ENCODE measurements around the gene THRB.

THRB gene

DNA sequence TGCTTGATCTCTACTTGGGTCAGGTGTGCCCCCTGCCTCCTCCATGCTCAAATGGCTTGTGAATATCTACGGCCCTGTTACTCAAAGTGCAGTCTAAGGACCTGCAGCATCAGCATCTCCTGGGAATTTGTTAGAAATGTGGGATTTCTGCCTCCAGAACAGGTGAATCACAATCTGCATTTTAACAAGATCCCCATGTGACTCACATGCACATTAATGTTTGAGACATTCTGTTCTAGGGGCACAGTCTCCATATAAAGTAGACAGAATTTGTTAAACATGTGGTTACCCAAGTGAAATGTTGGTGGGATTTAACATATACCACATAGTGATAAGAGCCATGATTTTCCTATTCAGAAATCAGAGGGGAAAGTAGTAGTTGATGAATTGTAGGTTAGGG lies 293.3 kb downstream of the THRB start:
- DNase-seq, result no peak

DNA sequence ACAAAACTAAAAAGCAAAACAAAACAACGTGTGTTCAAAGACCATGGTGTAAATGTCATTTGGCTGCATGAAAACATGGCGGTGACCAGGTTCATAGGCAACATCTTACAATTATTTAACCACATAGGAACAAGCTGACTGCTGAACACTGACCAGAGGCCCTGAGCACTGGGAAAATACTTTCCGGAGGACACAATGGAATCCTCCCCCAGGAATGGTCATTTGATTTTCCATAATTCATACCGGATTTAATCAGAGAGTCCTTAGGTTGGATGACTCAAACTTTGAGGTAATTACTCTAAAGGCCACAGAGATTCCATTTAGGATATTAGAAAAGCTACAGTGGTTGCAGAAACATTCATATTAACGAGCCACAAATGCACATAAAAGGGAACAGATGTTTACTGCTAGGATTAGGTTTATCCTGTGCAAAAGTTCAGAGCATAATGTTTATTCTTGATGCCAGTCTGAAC lies 294.8 kb downstream of the THRB start:
- no peak for DNase-seq

DNA sequence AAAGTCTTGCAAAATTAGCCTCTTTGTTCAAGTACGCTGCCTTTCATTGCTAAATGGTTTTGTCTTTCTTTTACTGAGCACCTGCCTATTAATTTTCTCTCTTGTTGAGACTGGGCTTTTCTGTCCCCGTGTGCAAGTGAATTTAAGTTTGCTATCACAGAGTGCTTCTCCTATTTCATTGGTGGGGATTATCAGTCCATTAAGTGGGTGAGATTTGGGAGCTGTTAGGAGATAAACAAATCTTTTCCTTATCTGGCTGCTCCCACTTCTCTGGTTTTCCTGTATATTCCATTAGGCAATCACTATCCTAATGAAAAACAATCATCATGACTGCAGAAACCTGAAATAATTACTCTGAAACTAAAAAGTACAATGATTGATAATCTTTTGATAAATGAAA lies 295.4 kb downstream of the THRB start:
- DNase-seq, result no peak

DNA sequence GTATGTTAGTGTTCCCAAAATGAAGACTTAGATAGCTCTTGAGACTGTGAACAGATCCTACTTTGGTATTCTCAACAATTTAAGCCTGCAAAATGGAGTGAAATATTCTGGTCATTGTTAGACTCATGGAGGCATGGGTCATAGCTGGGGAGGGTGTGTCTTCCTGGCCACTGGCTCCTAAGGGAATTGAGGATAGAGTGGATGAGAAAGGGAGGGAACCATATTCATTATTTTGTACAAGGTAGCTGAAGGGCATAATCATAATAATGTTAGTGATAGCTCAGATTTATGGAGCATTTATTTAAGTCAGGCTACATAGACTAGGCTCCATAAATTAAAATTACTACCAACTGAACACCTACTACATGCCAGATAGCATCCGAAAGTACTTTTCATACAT lies 295.9 kb downstream of the THRB start:
- DNase-seq, result no peak

DNA sequence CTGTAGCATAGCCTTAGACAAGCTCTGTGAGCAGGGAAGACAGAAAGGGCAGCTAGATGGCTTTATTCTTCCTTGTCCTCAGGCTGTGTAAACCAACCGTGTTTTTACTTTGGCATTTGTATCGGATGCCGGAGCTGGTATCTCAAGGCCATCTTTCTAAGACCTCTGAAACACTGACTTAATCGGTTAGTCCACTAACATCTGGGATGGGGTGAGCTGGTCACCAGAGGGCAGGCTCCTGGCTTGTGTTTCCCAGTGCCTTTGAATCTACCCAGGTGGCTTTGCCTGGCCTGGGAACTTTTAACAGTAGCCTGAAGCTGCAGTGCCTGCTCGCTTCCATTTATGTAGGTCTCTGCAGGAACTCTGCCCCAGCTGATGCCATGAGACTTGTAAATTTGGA lies 296.8 kb downstream of the THRB start:
- no peak for DNase-seq

DNA sequence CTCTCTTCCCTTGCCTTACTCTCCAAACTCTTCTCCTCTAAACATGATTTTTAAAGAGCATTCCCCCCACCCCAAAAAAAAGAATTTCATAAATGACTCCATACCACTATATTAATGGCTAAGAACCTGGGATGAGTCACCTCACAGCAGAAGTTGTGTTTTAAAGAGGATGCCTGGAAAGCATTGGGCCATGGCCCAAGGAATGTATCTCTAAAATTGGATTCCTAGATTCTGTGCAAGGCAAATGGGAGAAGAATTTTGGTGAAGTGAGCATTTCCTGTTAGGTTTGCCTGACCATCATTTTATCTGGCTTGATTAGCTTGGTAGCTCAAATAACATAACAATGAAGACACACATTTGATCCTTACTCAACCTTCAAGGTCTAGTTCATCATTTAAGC lies 298.1 kb downstream of the THRB start:
- DNase-seq, result no peak

DNA sequence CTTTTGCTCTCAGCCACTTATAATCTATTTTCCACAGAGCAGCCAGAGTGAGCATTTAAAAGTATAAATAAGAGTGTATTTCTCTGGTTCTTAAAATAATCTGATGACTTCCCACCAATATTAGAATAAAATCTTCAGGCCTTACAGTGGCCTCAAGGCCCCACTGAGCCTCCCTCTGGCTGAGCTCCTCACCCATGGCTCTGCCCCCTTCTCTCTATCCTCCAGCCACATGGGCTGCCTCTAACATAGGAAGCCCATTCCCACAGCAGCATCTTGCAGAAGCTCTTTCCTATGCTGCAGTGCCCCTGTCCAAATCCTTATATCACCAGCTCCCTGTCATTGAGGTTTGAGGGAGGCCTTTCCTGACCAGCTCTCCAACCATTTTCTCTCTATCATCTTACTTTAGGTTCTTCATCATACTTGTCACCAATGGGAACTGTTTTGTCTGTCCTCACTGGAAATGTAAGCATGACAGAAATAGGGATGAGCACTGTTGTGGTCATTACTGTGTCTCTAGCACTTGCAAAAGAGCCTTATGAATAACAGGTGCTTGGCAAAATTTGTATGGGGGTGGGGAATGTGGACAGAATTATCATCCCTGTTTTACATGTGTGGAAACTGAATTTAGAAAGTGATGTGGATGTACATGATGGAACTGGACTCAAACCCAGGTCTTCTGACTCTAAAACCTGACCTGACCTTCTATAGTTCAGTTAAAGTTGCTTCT lies 299.0 kb downstream of the THRB start:
- no peak for DNase-seq

DNA sequence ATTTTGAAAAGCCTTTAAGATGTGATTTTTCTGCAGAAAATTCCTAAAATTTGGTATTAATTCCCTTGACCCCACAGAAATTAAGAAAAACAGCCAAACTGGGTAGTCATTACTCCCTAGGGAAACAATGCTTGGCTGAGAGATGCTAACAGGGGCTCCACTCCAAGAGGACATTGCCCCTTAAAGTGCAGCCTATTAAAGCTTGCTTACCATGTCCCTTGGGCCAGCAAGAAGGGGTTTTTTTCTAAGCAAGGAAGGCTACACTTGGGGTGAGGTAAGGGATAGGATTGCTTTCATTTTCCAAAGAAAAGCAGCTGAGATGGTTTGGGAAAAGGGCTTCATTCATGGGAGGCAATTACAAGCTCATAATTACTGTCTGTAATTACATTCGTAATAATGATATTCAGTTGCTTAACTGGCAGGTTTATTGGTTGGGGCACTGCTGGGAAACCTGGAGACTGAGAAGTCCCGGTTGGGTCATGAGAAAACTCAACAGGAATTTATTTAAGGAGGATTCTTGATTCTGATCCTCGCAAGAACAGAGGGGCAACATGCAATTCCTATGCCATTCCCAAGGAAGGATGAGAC lies 302.1 kb downstream of the THRB start:
- no peak for DNase-seq

DNA sequence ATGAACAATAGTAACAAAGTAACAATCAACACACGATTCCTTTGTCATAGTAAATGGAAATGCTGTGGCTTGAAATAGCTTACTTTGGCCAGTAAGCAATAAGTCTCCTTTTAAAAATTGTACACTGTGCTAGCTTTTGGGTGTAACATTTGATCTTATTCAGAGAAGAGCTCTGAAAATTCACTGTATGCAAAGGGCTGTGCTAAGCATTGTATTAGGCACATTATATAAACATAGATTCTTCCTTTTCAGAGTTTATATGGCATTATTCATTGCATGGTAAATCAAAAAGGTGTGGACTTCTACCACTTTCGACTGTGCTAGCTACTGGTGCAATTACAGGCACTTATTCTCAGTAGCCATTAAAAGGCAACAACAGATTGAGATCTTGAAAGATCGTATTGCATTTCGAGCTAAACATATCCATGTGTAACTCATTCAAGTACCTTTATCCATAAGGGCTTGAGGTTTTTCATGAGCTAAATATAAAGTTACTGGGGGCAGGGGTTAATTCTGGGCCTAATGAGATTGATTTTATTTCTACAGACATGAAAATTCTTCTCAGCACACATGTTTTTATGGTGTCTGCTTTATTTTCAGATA lies 302.7 kb downstream of the THRB start:
- no peak for DNase-seq

DNA sequence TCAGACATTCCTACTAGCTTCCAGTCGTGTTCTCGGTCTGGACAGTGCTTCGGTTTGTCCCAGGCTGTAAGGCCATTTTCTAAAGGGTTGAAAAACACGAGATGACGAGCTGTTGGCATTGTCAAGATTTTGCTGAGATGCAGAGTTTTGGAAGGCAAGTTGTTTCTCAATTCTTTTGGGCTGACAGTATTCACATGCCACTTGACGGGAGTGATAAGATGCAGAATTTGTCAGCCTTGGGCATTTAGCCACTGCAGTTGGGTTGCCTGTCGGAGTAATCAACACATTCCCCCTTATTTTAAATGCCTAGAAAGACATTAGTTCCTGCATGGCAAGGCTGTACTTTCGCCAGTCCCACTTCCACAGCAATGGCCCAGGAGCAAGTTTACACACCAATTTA lies 304.4 kb downstream of the THRB start:
- DNase-seq, result no peak

DNA sequence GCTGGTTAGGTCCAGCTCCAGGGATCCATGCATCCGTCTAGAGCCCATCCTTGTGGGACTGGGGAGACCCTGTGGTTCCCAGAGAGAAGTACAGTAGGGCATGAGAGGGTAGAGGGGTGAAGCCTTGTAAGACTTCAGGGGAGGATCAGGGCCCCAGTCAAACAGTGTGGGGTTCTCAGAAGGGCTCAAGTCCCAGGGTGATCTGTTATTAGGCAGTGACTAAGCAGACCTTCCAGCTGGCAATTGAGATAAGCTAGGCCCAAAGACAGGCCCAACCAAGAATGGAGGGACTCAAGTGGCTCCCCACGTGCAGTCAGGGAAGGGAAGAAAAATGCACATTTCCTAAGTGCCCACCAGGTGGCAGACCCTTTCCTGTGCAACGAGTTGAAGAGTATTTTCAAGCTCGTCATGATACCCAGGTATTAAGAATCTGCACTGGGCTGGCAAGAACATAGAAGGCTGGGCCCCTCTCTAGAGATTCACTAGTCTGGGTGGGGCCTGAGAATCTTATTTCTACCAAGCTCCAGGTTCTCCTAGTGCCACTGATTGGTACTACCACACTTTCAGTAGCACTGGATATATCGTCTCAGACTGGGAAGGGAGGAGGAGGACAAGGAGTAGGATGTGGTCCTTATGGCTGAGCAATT lies 308.8 kb downstream of the THRB start:
- no peak for DNase-seq

DNA sequence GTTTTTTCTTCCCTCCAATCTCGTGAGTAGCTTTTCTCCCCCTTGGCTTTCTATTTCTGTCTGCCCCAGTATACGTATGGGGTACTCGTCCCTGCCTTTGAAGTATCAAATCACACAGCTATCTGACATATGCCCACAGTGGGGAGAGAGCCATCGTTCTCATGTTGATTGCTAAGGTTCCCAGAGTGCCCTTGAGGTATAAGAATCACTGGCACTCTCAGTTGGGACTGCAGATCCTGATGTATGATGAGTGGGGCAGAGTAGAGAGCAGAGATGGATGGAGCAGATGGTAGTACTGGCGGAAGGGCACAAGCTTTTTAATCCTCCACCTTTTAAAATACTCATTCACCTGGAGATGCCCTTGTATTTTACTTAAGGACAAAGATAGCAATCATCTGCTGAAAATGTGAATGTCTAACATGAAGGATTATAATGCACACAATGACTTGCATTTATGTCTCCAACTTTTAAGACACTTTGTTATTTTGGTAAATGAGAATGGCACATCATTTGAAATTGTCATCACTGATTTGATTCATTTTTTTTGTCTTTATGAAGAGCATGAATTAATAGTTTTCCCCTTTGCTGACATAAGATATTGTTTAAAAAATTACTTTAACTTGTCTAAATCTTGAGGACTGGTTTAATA lies 310.0 kb downstream of the THRB start:
- DNase-seq, result no peak

DNA sequence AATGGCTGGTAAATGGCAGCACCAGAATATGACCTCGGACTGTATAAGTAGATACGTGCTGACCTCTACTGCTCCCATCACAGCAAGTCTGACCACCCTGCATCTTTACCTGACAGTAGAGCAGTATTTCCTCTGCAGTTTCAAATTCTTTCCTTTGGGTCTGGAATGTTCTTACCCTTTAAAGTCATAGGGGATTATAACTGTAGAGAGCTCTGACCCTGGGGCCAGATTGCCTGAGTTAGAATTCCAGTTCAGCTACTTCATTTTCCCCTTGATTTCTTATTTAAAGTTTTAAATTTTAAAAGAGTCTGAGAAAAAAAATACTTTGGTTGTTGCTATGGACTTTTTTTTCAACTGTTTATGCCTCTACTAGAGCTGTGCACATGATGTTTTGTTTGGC lies 311.9 kb downstream of the THRB start:
- DNase-seq, result no peak

DNA sequence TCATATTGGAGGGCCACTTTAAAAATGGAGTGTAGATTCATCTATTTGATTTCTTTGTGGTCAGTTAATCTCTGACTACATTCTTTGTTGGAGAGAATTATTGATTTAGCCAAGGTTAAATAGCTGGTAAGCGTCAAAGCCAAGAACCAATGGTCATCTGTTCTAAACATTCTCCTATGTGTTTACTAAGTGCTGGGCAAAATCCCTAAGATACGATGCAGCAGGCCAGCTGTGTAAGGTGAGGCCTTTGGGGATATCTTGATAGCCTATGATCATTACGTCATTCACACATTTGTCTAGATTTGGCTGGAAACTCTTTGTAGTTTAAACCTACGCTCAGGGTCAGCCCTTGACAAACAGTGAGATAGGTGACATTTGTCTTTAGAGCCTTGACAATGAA lies 313.4 kb downstream of the THRB start:
- DNase-seq, result no peak

DNA sequence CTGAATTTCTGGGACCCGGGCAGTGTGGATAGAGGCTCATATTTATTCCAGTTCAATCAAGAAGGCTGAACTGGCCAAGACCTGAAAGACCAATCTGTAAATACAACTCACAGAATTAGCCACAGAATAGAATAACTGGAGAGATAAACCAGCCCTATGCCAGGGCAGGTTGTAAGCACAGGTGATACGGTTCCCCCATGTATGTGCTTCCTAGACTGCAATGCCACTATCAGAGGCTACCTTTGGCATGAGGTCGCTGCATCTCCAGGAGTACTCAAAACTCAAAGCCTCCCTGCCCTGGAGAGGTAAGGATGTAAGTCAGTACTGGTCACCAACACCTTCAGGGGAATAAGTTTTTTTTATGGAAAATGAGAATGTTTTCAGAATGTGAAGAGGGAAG lies 314.0 kb downstream of the THRB start:
- no peak for DNase-seq

DNA sequence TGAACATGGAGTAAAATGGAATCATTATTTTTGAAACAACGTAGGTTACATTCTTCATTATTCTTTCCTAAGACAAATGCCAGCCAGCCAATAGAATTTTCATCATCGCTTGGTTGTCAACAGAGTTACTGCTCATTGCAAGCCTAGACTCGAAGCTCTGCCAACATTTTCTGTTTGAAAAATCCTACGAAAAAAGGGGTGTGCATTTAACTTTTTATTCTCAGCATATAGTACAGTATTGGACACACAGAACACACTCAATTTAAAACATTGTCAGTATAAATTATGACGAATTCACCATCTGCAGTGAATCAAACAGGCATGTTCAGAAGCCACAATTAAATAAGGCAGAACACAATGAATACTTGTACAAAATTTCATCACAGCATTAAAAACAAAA lies 317.4 kb downstream of the THRB start:
- DNase-seq, result no peak

DNA sequence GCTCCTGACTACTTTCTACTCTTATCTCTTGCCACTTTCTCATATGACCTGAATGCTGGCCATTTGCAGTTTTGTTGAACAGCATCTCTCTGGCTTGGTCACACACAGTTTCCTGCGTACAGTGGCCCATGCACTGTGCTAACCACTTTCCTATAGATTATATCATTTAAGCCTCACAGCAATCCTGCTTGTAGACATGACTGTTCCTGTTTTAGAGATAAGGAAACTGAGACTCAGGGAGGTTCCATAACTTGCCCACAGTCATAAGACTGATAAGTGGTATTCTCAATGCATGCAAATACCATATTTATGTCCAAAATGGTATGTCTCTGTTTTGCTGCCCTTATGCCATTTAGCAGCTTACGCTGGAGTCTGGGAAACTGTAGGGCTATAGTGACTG lies 320.0 kb downstream of the THRB start:
- no peak for DNase-seq

DNA sequence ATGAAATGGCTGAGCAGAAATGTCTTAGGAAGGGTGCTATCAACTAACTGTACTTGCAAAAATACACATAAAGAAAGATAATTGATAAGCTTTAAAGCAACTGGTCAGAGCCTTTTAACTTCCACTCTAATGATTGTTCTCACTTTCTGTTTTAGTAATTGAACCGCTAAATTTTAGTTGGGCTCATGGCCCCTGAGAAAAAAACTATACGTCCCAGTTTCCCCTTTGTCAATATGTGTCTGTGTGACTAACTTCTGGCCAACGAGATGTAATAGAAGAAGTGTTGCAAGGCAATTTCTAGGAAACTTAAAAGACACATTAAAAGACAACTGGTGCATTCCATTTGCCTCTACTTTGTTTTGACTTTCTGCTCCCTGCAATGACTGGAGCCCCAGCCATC lies 325.7 kb downstream of the THRB start:
- DNase-seq, result no peak

DNA sequence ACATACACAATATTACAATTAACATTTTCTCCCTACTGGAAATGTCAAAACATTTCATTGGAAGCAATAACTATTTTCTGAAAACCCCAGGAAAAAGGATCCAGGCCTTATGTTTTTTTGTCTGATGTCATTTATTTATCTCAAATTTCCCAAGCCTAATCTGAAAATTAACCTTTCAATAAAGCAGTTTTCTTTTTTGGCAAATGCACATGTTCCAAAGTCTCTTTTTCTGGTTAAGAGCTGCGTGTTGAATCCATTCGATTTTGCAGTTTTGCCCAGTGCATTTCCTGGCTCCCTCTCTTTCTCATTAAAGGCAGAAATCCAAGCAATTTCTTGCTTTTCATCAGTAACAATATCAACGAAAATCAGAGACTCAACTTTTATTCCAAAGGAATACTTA lies 327.2 kb downstream of the THRB start:
- DNase-seq, result no peak

DNA sequence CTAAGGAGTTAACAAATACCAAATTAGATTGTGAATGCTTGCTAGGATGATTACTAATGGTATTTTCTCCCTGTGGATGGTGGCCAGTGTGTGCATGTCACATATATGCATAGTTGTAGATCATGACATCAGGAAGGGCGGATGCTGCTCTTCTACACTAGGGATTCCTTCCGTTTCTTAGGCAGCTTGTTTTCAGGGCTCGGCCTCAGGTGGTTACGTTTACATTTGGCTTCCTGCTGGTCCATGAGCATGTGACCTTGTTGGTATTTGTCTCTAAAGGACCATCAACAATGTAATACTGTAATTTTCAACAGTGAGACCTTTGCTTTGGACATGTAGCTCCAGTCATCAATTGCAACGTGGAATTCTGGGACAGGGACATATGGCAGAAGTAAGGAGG lies 328.1 kb downstream of the THRB start:
- no peak for DNase-seq

DNA sequence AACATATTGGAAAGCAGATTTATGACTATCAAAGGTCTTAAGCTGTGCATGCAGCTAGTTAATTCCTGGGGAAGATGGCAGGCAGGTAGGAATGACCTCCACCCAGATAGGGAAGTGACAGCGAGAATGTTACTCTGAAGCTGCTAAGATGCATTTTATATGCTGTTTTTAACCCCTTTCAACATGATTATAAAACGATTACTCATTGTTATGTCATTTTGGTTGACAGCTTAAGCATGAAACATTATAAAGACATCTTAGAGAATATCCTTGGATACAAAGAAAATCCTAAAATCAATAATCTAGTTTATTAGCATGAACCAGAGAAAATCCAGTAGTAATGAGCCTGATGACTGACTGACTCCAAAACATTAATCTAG lies 329.1 kb downstream of the THRB start:
- DNase-seq, result no peak

DNA sequence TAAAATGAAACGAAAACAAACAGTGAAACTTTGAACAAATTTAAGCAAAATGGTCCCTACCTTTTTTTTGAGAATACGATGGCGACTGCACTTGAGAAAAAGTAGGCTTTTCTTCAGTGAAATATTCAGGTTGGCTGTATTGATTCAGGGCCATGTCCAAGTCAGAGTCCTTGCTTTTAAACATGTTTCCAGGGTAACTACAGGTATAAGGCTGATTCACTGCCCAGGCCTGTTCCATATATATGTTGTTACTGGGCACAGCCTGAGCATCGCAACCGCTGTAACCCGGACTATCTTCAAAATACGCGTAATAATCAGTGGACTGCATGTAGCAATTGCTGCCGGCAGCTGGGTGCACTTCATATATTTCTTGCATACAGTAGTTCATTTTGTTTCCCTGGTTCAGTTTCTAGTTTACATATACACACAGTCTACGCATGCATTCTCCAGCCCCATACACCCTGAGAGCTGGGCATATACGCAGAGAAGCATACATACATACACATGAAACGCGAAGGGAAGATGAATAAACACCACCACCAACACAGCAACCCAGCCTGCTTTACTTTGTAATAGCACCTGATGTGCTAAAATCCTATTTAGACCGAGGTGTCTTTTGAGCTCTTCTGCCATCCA lies 329.6 kb downstream of the THRB start:
- no peak for DNase-seq

DNA sequence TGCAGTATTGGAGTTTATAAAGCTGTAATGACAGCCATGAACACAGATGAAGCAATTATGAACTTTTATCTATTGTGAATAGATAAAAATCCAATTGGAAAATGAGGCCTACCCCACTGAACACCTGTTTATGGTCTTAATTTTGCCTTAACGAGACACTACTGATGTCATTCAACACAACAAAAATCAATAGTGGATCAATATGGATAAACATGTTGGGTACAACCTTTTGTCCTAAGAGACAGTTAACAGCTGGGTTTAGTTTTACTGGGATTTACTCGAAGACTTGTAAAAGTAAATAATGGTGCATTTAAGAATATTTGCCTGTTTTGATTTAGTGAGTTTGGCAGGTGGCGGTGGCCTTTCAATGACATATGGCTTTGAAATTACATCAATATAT lies 331.7 kb downstream of the THRB start:
- DNase-seq, result no peak
